Osteocyte (in vitro differentiated cells): Measurements from ENCODE around the gene ZPBP. TPM values are rescaled to one million over a fixed set of nuclear protein-coding genes. Genes with fewer than 3 reads are reported as not detected.

Experiments
- DNase-seq: peaks from one replicate; pipeline ENCODE4 v3.0.0; 2021; ENCODE audit warnings: mixed read lengths; ENCODE audit not compliant: unreplicated experiment; ENCODE audit errors: extremely low spot score
- H3K27ac Mint-ChIP-seq: one replicate; pipeline ENCODE4 v1.8.0; 2021; ENCODE audit warnings: mild to moderate bottlenecking, mixed read lengths; ENCODE audit not compliant: unreplicated experiment
- H3K27me3 Mint-ChIP-seq: one replicate; pipeline ENCODE4 v1.8.0; 2021; ENCODE audit warnings: mixed read lengths; ENCODE audit not compliant: unreplicated experiment
- H3K36me3 Mint-ChIP-seq: one replicate; pipeline ENCODE4 v1.8.0; 2021; ENCODE audit warnings: mixed read lengths; ENCODE audit not compliant: unreplicated experiment
- H3K4me1 Mint-ChIP-seq: one replicate; pipeline ENCODE4 v1.8.0; 2021; ENCODE audit warnings: mixed read lengths; ENCODE audit not compliant: unreplicated experiment
- H3K4me3 Mint-ChIP-seq: one replicate; pipeline ENCODE4 v1.8.0; 2021; ENCODE audit warnings: mild to moderate bottlenecking, moderate library complexity, mixed read lengths; ENCODE audit not compliant: unreplicated experiment
- H3K9me3 Mint-ChIP-seq: one replicate; pipeline ENCODE4 v1.8.0; 2021; ENCODE audit warnings: mixed read lengths; ENCODE audit not compliant: unreplicated experiment
- total RNA-seq: library from RNA; stranded (reverse); gene quantifications from 2 replicates; pipeline ENCODE4 v1.2.1, GENCODE V29; 2021
- TF ChIP-seq, protein P1 (sequence below): fragments of 200-600 bp; sonication (generic); IDR thresholded peaks from 2 replicates; pipeline ENCODE4 v1.5.0; 2021; ENCODE audit warnings: antibody characterized with exemption, mild to moderate bottlenecking, moderate library complexity

The ZPBP gene
- total RNA-seq, 1 donor from 2014 or later: not detected

DNA sequence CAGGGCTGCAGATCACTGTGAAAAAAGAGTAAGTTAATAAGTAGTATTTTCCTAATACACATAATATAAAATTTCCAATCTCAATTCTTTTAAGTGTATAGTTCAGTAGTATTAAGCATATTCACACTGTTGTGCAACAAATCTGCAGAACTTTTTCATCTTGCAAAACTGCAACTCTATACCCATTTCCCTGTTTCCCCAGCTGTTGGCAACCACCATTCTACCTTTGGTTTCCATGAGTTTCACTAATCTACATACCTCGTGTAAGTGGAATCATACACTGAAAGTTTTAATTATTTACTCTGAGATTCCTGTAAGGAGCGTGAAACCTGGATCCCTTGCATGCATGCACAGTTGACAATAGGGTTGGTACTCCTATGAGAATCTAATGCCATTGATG lies 155.4 kb downstream of the ZPBP start:
- no peak overlapping the region for H3K4me3 Mint-ChIP-seq
- H3K36me3 Mint-ChIP-seq: no peaks in the 10 kb centered on the region
- no peak for DNase-seq
- H3K9me3 Mint-ChIP-seq: peaks cover 8% of the 10 kb centered on the region
- H3K27ac Mint-ChIP-seq: no peak overlapping the region
- H3K27me3 Mint-ChIP-seq: no peaks in the 10 kb centered on the region
- TF ChIP-seq, protein P1, sequence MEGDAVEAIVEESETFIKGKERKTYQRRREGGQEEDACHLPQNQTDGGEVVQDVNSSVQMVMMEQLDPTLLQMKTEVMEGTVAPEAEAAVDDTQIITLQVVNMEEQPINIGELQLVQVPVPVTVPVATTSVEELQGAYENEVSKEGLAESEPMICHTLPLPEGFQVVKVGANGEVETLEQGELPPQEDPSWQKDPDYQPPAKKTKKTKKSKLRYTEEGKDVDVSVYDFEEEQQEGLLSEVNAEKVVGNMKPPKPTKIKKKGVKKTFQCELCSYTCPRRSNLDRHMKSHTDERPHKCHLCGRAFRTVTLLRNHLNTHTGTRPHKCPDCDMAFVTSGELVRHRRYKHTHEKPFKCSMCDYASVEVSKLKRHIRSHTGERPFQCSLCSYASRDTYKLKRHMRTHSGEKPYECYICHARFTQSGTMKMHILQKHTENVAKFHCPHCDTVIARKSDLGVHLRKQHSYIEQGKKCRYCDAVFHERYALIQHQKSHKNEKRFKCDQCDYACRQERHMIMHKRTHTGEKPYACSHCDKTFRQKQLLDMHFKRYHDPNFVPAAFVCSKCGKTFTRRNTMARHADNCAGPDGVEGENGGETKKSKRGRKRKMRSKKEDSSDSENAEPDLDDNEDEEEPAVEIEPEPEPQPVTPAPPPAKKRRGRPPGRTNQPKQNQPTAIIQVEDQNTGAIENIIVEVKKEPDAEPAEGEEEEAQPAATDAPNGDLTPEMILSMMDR: no peak
- H3K4me1 Mint-ChIP-seq: no peaks in the 10 kb centered on the region

DNA sequence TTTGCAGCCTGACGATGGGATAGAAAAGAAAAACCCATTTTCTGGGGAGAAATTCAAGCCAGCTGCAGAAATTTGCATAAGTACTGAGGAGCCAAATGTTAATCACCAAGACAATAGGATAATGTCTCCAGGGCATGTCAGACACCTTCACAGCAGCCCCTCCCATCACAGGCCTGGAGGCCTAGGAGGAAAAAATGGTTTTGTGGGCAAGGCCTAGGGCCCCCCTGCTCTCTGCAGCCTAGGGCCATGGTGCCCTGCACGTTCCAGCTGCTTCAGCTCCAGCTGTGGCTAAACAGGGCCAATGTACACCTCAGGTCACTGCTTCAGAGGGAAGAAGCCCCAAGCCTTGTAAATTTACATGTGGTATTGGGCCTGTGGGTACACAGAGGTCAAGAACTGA lies 161.4 kb downstream of the ZPBP start:
- TF ChIP-seq, protein P1: no peak
- no peaks in the 10 kb centered on the region for H3K4me1 Mint-ChIP-seq

DNA sequence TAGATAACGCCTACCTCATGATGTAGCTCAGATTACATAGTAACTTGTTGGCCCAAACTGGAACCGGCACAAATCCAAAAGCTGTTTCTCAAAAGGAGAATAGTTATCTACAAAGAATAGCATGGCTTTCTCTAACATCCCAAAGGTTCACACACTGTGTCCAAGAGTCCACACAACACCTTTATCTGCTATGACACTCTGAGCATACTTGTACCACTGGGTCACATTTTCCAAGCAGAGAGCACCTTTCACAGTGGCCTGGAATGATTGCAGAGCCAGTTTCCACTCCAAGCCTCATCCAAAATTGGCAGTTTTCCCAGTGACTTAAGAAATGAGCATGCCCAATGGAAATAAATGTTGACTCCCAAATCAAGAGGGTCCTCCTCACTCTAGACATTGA lies 164.3 kb downstream of the ZPBP start:
- H3K9me3 Mint-ChIP-seq: peaks cover 47% of the 10 kb centered on the region
- no peak overlapping the region for H3K4me3 Mint-ChIP-seq
- TF ChIP-seq, protein P1: no peak
- no peak for DNase-seq
- no peaks in the 10 kb centered on the region for H3K27me3 Mint-ChIP-seq
- H3K4me1 Mint-ChIP-seq: no peaks in the 10 kb centered on the region
- H3K36me3 Mint-ChIP-seq: no peaks in the 10 kb centered on the region
- no peak overlapping the region for H3K27ac Mint-ChIP-seq

More for the DNA sequence above, 161.4 kb downstream of the ZPBP start:
- Mint-ChIP-seq H3K9me3 (peaks cover 35% of the 10 kb centered on the region), H3K36me3 (no peaks in the 10 kb centered on the region), H3K27ac (no peak overlapping the region), H3K4me3 (no peak overlapping the region), H3K27me3 (no peaks in the 10 kb centered on the region)
- no peak for DNase-seq

DNA sequence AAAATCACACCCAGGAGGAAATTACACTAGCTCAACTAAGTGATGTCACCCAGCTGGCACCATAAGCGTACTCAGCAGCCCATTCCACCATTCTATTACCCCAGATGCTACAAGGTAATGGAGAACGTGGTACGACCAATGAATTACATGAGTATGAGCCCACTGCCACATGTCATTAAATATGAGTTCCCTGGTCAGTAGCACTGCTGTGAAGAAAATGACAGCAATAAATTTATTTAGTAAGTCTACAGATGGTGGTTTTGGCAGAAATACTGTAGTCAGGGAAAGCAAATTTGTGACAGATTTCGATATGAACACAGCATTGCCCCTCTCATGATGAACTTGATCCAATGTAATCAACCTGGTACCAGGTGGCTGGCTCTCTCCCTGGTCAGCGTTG lies 165.4 kb downstream of the ZPBP start:
- Mint-ChIP-seq H3K27me3 (no peaks in the 10 kb centered on the region), H3K9me3 (peaks cover 44% of the 10 kb centered on the region), H3K27ac (no peak overlapping the region), H3K36me3 (no peaks in the 10 kb centered on the region), H3K4me1 (no peaks in the 10 kb centered on the region), H3K4me3 (no peak overlapping the region)
- no peak for DNase-seq
- TF ChIP-seq, protein P1: no peak

DNA sequence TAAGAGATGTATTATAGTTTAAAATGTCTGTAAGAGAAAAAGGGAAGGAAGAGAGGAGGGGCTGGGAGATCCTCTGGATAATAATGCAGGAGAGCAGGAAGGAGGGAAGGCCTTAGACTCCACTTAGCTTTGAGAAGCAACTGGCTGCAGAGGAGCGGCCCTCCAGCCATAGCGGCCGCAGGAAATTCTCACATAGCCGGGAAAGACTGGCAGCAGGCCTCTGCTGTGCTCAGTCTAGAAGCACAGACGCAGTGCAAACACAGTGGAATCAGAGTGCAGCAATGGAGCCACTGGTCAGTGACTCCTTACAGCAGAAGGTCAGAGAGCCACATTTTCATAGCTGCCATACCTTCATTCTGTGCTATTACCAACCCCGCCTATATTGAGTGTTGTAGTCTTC lies 166.3 kb downstream of the ZPBP start:
- Mint-ChIP-seq H3K27ac (no peak overlapping the region), H3K9me3 (peaks cover 42% of the 10 kb centered on the region), H3K27me3 (no peaks in the 10 kb centered on the region), H3K36me3 (no peaks in the 10 kb centered on the region), H3K4me3 (no peak overlapping the region), H3K4me1 (no peaks in the 10 kb centered on the region)
- DNase-seq: no peak
- TF ChIP-seq, protein P1: no peak
